ENCODE data around the gene CDC20. TPM values are rescaled to one million over a fixed set of nuclear protein-coding genes. Genes with fewer than 3 reads are reported as not detected.

The CDC20 gene
- total RNA-seq, 1 donor from 2014 or later, result 14.5 TPM

DNA sequence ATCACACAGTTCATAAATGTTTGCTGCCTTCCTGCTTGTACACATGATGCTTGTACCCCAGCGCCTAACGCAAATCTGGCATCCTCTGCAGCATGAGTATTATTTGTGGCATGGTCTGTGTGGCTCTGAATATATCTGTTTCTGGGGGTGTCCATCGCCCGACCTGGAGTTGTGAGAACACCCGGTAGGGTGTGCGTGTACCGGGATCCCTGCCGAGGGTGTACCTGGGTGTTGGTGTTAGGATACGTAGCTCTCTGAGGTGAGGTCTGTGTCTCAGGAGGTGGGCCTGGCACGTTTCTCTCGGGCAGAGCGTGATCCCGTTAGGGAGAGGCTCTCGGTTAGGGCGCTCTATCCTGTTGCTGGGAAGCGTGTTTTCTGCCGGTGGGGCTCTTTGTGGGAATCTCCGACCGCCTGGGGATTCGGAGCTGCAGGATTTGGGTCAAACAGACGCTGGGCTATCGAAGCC is 10.4 kb upstream of the CDC20 start:
- no peak for DNase-seq (ENCODE audit: low spot score)
- Mint-ChIP-seq H3K4me3 (ENCODE audit: unreplicated experiment) (peak overlapping the region; percentile 57), H3K27me3 (ENCODE audit: low read depth) (no peaks in the 10 kb centered on the region), H3K9me3 (ENCODE audit: low read depth) (no peaks in the 10 kb centered on the region), H3K36me3 (ENCODE audit: low read depth) (no peaks in the 10 kb centered on the region), H3K4me1 (ENCODE audit: low read depth) (peaks cover 28% of the 10 kb centered on the region), H3K27ac (ENCODE audit: unreplicated experiment) (no peak overlapping the region)
- TF ChIP-seq CTCF (IDR thresholded peaks at IDR 0.05), result no peak

GRCh38 chr1:43348809-43349593 is 9.8 kb upstream of the CDC20 start:
- H3K36me3 Mint-ChIP-seq (ENCODE audit: low read depth), result no peaks in the 10 kb centered on the region
- no peak for TF ChIP-seq CTCF (IDR thresholded peaks at IDR 0.05)
- peaks cover 25% of the 10 kb centered on the region for H3K4me1 Mint-ChIP-seq (ENCODE audit: low read depth)
- no peak for DNase-seq (ENCODE audit: low spot score)
- H3K27ac Mint-ChIP-seq (ENCODE audit: unreplicated experiment), result peak overlapping the region; percentile 91
- no peaks in the 10 kb centered on the region for H3K27me3 Mint-ChIP-seq (ENCODE audit: low read depth)
- H3K9me3 Mint-ChIP-seq (ENCODE audit: low read depth), result no peaks in the 10 kb centered on the region
- H3K4me3 Mint-ChIP-seq (ENCODE audit: unreplicated experiment), result peak overlapping the region; percentile 75

GRCh38 chr1:43349594-43350306 is 9.0 kb upstream of the CDC20 start:
- Mint-ChIP-seq H3K4me1 (ENCODE audit: low read depth) (peaks cover 19% of the 10 kb centered on the region), H3K9me3 (ENCODE audit: low read depth) (no peaks in the 10 kb centered on the region), H3K27ac (ENCODE audit: unreplicated experiment) (peak overlapping the region; percentile 91), H3K4me3 (ENCODE audit: unreplicated experiment) (peak overlapping the region; percentile 75), H3K36me3 (ENCODE audit: low read depth) (no peaks in the 10 kb centered on the region), H3K27me3 (ENCODE audit: low read depth) (no peaks in the 10 kb centered on the region)
- TF ChIP-seq CTCF (IDR thresholded peaks at IDR 0.05), result no peak
- DNase-seq (ENCODE audit: low spot score), result no peak

DNA sequence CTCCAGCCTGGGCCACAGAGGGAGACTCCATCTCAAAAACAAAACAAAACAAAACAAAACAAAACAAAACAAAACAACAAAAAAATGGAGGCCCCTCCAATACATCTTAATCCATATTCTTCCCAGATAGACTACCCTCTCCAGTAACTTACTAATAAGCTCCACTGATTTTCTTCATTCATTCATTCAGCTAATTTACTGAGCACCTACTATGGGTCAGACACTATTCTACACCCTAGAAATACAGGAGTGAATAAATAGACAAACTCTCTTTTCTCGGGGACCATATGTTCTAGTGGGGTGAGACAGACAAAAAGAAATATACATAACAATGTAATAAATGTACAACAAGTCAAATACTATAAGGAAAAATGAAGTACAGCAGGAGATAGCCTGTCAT is 7.8 kb upstream of the CDC20 start:
- H3K9me3 Mint-ChIP-seq (ENCODE audit: low read depth), result no peaks in the 10 kb centered on the region
- no peak overlapping the region for H3K4me3 Mint-ChIP-seq (ENCODE audit: unreplicated experiment)
- peaks cover 17% of the 10 kb centered on the region for H3K4me1 Mint-ChIP-seq (ENCODE audit: low read depth)
- H3K27me3 Mint-ChIP-seq (ENCODE audit: low read depth), result no peaks in the 10 kb centered on the region
- H3K36me3 Mint-ChIP-seq (ENCODE audit: low read depth), result no peaks in the 10 kb centered on the region
- DNase-seq (ENCODE audit: low spot score), result no peak
- no peak overlapping the region for H3K27ac Mint-ChIP-seq (ENCODE audit: unreplicated experiment)
- no peak for TF ChIP-seq CTCF (IDR thresholded peaks at IDR 0.05)
